K562 (cell line): ENCODE data around the gene ATF3. TPM values are rescaled to one million over a fixed set of nuclear protein-coding genes. Genes with fewer than 3 reads are reported as not detected.
A peak's percentile ranks its signal among the peaks of the same experiment; 100 is the strongest.

Experiments used
- ARID2 ChIP-seq: fragments of 450-650 bp; IDR thresholded peaks from 2 replicates; pipeline ENCODE4 v1.6.1; 2017; ENCODE audit warnings: antibody characterized with exemption, mild to moderate bottlenecking
- BRD9 ChIP-seq: fragments of 450-650 bp; IDR thresholded peaks from 2 replicates; pipeline ENCODE4 v1.6.1; 2018; ENCODE audit warnings: low read depth; ENCODE audit not compliant: partially characterized antibody
- CBFA2T2 ChIP-seq: fragments of 450-650 bp; conservative IDR thresholded peaks from 2 replicates; pipeline ENCODE4 v1.6.1; 2017; ENCODE audit warnings: mild to moderate bottlenecking
- CTBP1 ChIP-seq: fragments of 450-650 bp; IDR thresholded peaks from 2 replicates; pipeline ENCODE4 v1.6.1; 2016; ENCODE audit warnings: borderline replicate concordance
- DPF2 ChIP-seq: fragments of 450-650 bp; IDR thresholded peaks from 2 replicates; pipeline ENCODE4 v1.6.1; 2016
- ELF1 ChIP-seq: fragments of 200-800 bp; sonication (Bioruptor generic); IDR thresholded peaks from 2 replicates; pipeline ENCODE4 v1.6.1; 2016; ENCODE audit warnings: missing genetic modification characterization, missing compliant biosample characterization
- ELF4 ChIP-seq: fragments of 450-650 bp; formaldehyde crosslinking; IDR thresholded peaks from 2 replicates; pipeline ENCODE4 v1.4.0; 2022; ENCODE audit warnings: missing genetic modification characterization
- FOXA3 ChIP-seq, 2 experiments: fragments of 450-650 bp in 1 of 2; sonication (generic) in 1 of 2; formaldehyde crosslinking; IDR thresholded peaks in 1 of 2; conservative IDR thresholded peaks in 1 of 2; 2 replicates each; pipeline versions ENCODE4 v1.4.0 to v1.8.0; 2020 to 2022; ENCODE audit warnings: mild to moderate bottlenecking in 2 of 2, missing genetic modification reagents in 1 of 2
- GMEB1 ChIP-seq: fragments of 250-450 bp; sonication (Bioruptor Pico); IDR thresholded peaks from 2 replicates; pipeline ENCODE4 v1.4.0; 2020; ENCODE audit warnings: mild to moderate bottlenecking
- JUN ChIP-seq, 2 experiments: sonication (generic) in 1 of 2; formaldehyde crosslinking in 1 of 2; IDR thresholded peaks; 2 replicates each; pipeline versions ENCODE4 v1.6.1 to v1.8.0; 2012 to 2022; ENCODE audit warnings: borderline replicate concordance in 2 of 2, mild to moderate bottlenecking in 2 of 2, improper control_type of control experiment in 1 of 2, low read depth in 1 of 2, low read length in 1 of 2, missing genetic modification reagents in 1 of 2
- MLX ChIP-seq, 2 experiments: fragments of 450-650 bp in 1 of 2; sonication (generic) in 1 of 2; formaldehyde crosslinking; conservative IDR thresholded peaks; 2 replicates each; pipeline versions ENCODE4 v1.4.0 to v1.8.1; 2020 to 2022; ENCODE audit warnings: mild to moderate bottlenecking in 1 of 2, missing genetic modification reagents in 1 of 2
- MTA1 ChIP-seq: fragments of 450-650 bp; IDR thresholded peaks from 2 replicates; pipeline ENCODE4 v1.6.1; 2017; ENCODE audit warnings: borderline replicate concordance
- NFE2L1 ChIP-seq: fragments of 450-650 bp; IDR thresholded peaks from 2 replicates; pipeline ENCODE4 v1.6.1; 2016; ENCODE audit warnings: missing genetic modification characterization, low read depth, mild to moderate bottlenecking, missing compliant biosample characterization, moderate library complexity, borderline replicate concordance
- SMAD4 ChIP-seq: fragments of 250-450 bp; sonication (Bioruptor Pico); conservative IDR thresholded peaks from 2 replicates; pipeline ENCODE4 v1.8.0; 2021; ENCODE audit warnings: inconsistent platforms, mild to moderate bottlenecking, moderate library complexity
- SP1 ChIP-seq: sonication (generic); formaldehyde crosslinking; IDR thresholded peaks from 2 replicates; pipeline ENCODE4 v1.8.1; 2022; ENCODE audit warnings: mild to moderate bottlenecking, missing genetic modification reagents
- ZNF3 ChIP-seq: fragments of 250-450 bp; sonication (Bioruptor Pico); IDR thresholded peaks from 2 replicates; pipeline ENCODE4 v1.5.0; 2021; ENCODE audit warnings: mild to moderate bottlenecking, moderate library complexity
- ZNF449 ChIP-seq: fragments of 250-450 bp; sonication (Bioruptor Pico); IDR thresholded peaks from 2 replicates; pipeline ENCODE4 v1.8.0; 2022; ENCODE audit warnings: moderate library complexity, mild to moderate bottlenecking, inconsistent platforms
- ZNF740 ChIP-seq, 3 experiments: fragments of 200-800 bp in 1 of 3; sonication (Bioruptor generic) in 1 of 3; sonication (generic) in 1 of 3; formaldehyde crosslinking in 1 of 3; IDR thresholded peaks; 2 replicates each; pipeline versions ENCODE4 v1.6.1 to v1.8.0; 2016 to 2022; ENCODE audit warnings: mild to moderate bottlenecking in 2 of 3, missing compliant biosample characterization in 2 of 3, missing genetic modification characterization in 2 of 3, missing genetic modification reagents in 1 of 3
- ZNF785 ChIP-seq: fragments of 250-450 bp; sonication (Bioruptor Pico); IDR thresholded peaks from 2 replicates; pipeline ENCODE4 v1.4.0; 2020; ENCODE audit warnings: mild to moderate bottlenecking
- polyA plus RNA-seq, 8 experiments: library from polyadenylated mRNA; depleted of rRNA in 4 of 8; stranded (reverse) in 5 of 8; unstranded in 3 of 8; fragments of >200 nt; fragmentation: Nextera tagmentation in 2 of 8; fragmentation: Illumina TruSeq in 1 of 8; extraction: Ambion mirVana in 2 of 8; extraction: Trizol in 1 of 8; gene quantifications; 2 replicates each; pipeline versions ENCODE4 v1.2.1 to v1.2.3, GENCODE V29; 2011 to 2014; ENCODE audit warnings: inconsistent platforms in 1 of 8, missing spikeins in 1 of 8
- total RNA-seq, 7 experiments: library from RNA; depleted of rRNA in 6 of 7; stranded (reverse); fragments of >200 nt in 6 of 7; fragmentation: Illumina TruSeq in 2 of 7; extraction: Trizol in 2 of 7; gene quantifications; 2 replicates each; pipeline versions ENCODE4 v1.2.1 to v1.2.3, GENCODE V29; 2011 to 2021; ENCODE audit warnings: low replicate concordance in 1 of 7
- TF ChIP-seq, protein P1 (sequence below): fragments of 450-650 bp; formaldehyde crosslinking; conservative IDR thresholded peaks from 2 replicates; pipeline ENCODE4 v1.4.0; 2022; ENCODE audit warnings: mild to moderate bottlenecking, missing genetic modification characterization

ATF3 gene
- total and polyA plus RNA-seq, 9 of the 15 experiments (the other 6 are each of a cell fraction or from before 2014, with no cell fraction given): 3.5 to 28.2 (median 19.8) TPM

- TF ChIP-seq ZNF3 (CRISPR knock-in tag): no peak
- no peak for TF ChIP-seq SP1 (CRISPR knock-in tag)
- no peak for TF ChIP-seq ZNF785 (CRISPR knock-in tag)
- no peak for TF ChIP-seq ZNF740 (CRISPR knock-in tag; IDR thresholded peaks at IDR 0.05)
- no peak for TF ChIP-seq ZNF740 (tag; IDR thresholded peaks at IDR 0.05)
- TF ChIP-seq DPF2: peak; percentile 81
- TF ChIP-seq GMEB1: no peak
- no peak for TF ChIP-seq SMAD4 (CRISPR knock-in tag)
- TF ChIP-seq ELF1 (tag): 0 out of 2 replicates have a peak, but pooled peaks have one; percentile 24
- no peak for TF ChIP-seq BRD9
- TF ChIP-seq CTBP1: 0 out of 2 replicates have a peak, but pooled peaks have one; percentile 5
- peak; percentile 59 for TF ChIP-seq CBFA2T2
- TF ChIP-seq, protein P1, sequence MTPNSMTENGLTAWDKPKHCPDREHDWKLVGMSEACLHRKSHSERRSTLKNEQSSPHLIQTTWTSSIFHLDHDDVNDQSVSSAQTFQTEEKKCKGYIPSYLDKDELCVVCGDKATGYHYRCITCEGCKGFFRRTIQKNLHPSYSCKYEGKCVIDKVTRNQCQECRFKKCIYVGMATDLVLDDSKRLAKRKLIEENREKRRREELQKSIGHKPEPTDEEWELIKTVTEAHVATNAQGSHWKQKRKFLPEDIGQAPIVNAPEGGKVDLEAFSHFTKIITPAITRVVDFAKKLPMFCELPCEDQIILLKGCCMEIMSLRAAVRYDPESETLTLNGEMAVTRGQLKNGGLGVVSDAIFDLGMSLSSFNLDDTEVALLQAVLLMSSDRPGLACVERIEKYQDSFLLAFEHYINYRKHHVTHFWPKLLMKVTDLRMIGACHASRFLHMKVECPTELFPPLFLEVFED (CRISPR knock-in tag): no peak
- no peak for TF ChIP-seq ELF4
- TF ChIP-seq FOXA3 (CRISPR knock-in tag; conservative IDR thresholded peaks at IDR 0.05 in 1 of 2, IDR thresholded peaks at IDR 0.05 in 1 of 2): 0 out of 4 replicates have a peak, but pooled peaks of 1 of the 2 experiments have one; percentile 52
- no peak for TF ChIP-seq ZNF449 (CRISPR knock-in tag)
- no peak for TF ChIP-seq ARID2
- no peak for TF ChIP-seq MLX (CRISPR knock-in tag; conservative IDR thresholded peaks at IDR 0.05)
- 0 out of 2 replicates have a peak, but pooled peaks have one; percentile 32 for TF ChIP-seq MTA1
- no peak for TF ChIP-seq NFE2L1 (tag)
- TF ChIP-seq JUN (IDR thresholded peaks at IDR 0.05; ENCODE audit: borderline replicate concordance, low read depth, low read length): peak; percentile 85
- TF ChIP-seq JUN (CRISPR knock-in tag; IDR thresholded peaks at IDR 0.05; ENCODE audit: borderline replicate concordance): no peak
Measured at GRCh38 chr1:212566522-212567479, 41.8 kb upstream of the ATF3 start (continued).
